ENCODE measurements around the gene NPL. TPM values are rescaled to one million over a fixed set of nuclear protein-coding genes. Genes with fewer than 3 reads are reported as not detected.
A peak's percentile ranks its signal among the peaks of the same experiment; 100 is the strongest.

The NPL gene
- total RNA-seq, 2 donors from 2014 or later = 5.8 to 8.7 TPM

- no peak for DNase-seq
- Histone ChIP-seq H3K27ac (ENCODE audit: low read depth, low read length) (no peak overlapping the region), H3K36me3 (ENCODE audit: control insufficient read depth, insufficient read depth, low read length) (peaks cover 94% of the 10 kb centered on the region), H3K4me1 (ENCODE audit: control insufficient read depth, insufficient read depth, low read length) (no peaks in the 10 kb centered on the region), H3K27me3 (ENCODE audit: control insufficient read depth, insufficient read depth, low read length, poor library complexity, severe bottlenecking) (no peaks in the 10 kb centered on the region), H3K9ac (ENCODE audit: extremely low read depth, low read length, poor library complexity, severe bottlenecking) (no peak overlapping the region), H3K9me3 (ENCODE audit: control insufficient read depth, low read length) (no peaks in the 10 kb centered on the region), H3K4me3 (ENCODE audit: low read length) (peak overlapping the region; percentile 52)
- peak overlapping the region; percentile 22 for H3K4me3 Mint-ChIP-seq
- peaks cover 38% of the 10 kb centered on the region for H3K4me1 Mint-ChIP-seq
- H3K9me3 Mint-ChIP-seq = no peaks in the 10 kb centered on the region
- H3K27ac Mint-ChIP-seq = no peak overlapping the region
- H3K36me3 Mint-ChIP-seq (ENCODE audit: low read depth) = peaks cover 89% of the 10 kb centered on the region
- no peak for TF ChIP-seq CTCF (conservative IDR thresholded peaks at IDR 0.05)
- H3K27me3 Mint-ChIP-seq (ENCODE audit: insufficient read depth) = no peaks in the 10 kb centered on the region
- WGBS, 2 experiments (ENCODE audit: insufficient coverage in 1 of 2, insufficient read length in 1 of 2) = 80 to 100% methylated on average over 1 of the region's 1 CpG
These were observed 55.8 kb downstream of the NPL start for GRCh38 chr1:182845379-182845778.

GRCh38 chr1:182845894-182846293 lies 56.3 kb downstream of the NPL start:
- Mint-ChIP-seq H3K27me3 (ENCODE audit: insufficient read depth) (no peaks in the 10 kb centered on the region), H3K4me3 (peak overlapping the region; percentile 22), H3K4me1 (peaks cover 34% of the 10 kb centered on the region), H3K27ac (peak overlapping the region; percentile 77), H3K9me3 (no peaks in the 10 kb centered on the region), H3K36me3 (ENCODE audit: low read depth) (peaks cover 87% of the 10 kb centered on the region)
- no peak for TF ChIP-seq CTCF (conservative IDR thresholded peaks at IDR 0.05)
- no peak for DNase-seq
- H3K27ac ChIP-seq (ENCODE audit: low read depth, low read length) = no peak overlapping the region
- H3K27me3 ChIP-seq (ENCODE audit: control insufficient read depth, insufficient read depth, low read length, poor library complexity, severe bottlenecking) = no peaks in the 10 kb centered on the region
- H3K4me1 ChIP-seq (ENCODE audit: control insufficient read depth, insufficient read depth, low read length) = no peaks in the 10 kb centered on the region
- no peak overlapping the region for H3K9ac ChIP-seq (ENCODE audit: extremely low read depth, low read length, poor library complexity, severe bottlenecking)
- 89 to 94% methylated on average over 3 to 5 of the region's 5 CpGs for WGBS, 2 experiments (ENCODE audit: insufficient coverage in 1 of 2, insufficient read length in 1 of 2)
- H3K4me3 ChIP-seq (ENCODE audit: low read length) = peak overlapping the region; percentile 52
- H3K9me3 ChIP-seq (ENCODE audit: control insufficient read depth, low read length) = no peaks in the 10 kb centered on the region
- peaks cover 96% of the 10 kb centered on the region for H3K36me3 ChIP-seq (ENCODE audit: control insufficient read depth, insufficient read depth, low read length)

GRCh38 chr1:182847105-182847504 lies 57.5 kb downstream of the NPL start:
- Histone ChIP-seq H3K4me1 (ENCODE audit: control insufficient read depth, insufficient read depth, low read length) (no peaks in the 10 kb centered on the region), H3K9me3 (ENCODE audit: control insufficient read depth, low read length) (no peaks in the 10 kb centered on the region), H3K4me3 (ENCODE audit: low read length) (no peak overlapping the region), H3K27me3 (ENCODE audit: control insufficient read depth, insufficient read depth, low read length, poor library complexity, severe bottlenecking) (no peaks in the 10 kb centered on the region), H3K36me3 (ENCODE audit: control insufficient read depth, insufficient read depth, low read length) (peaks cover 100% of the 10 kb centered on the region), H3K27ac (ENCODE audit: low read depth, low read length) (no peak overlapping the region), H3K9ac (ENCODE audit: extremely low read depth, low read length, poor library complexity, severe bottlenecking) (no peak overlapping the region)
- Mint-ChIP-seq H3K4me1 (peaks cover 28% of the 10 kb centered on the region), H3K27me3 (ENCODE audit: insufficient read depth) (no peaks in the 10 kb centered on the region), H3K36me3 (ENCODE audit: low read depth) (peaks cover 92% of the 10 kb centered on the region), H3K9me3 (no peaks in the 10 kb centered on the region), H3K4me3 (no peak overlapping the region), H3K27ac (peak overlapping the region; percentile 57)
- no peak for TF ChIP-seq CTCF (conservative IDR thresholded peaks at IDR 0.05)
- DNase-seq = no peak
